HG02870 (cell line): ENCODE measurements around the gene CCDC172.
"Not testable (repeated sequence)": the region's sequence is repeated elsewhere in the genome, so short reads cannot be mapped to it uniquely, and the experiment has no call there.

ENCODE experiments used
- ATAC-seq: cut with Tn5 transposase; IDR thresholded peaks from one replicate; pipeline ENCODE4 v1.9.1; 2021; ENCODE audit warnings: mild to moderate bottlenecking, moderate library complexity; ENCODE audit not compliant: unreplicated experiment

Gene CCDC172

DNA sequence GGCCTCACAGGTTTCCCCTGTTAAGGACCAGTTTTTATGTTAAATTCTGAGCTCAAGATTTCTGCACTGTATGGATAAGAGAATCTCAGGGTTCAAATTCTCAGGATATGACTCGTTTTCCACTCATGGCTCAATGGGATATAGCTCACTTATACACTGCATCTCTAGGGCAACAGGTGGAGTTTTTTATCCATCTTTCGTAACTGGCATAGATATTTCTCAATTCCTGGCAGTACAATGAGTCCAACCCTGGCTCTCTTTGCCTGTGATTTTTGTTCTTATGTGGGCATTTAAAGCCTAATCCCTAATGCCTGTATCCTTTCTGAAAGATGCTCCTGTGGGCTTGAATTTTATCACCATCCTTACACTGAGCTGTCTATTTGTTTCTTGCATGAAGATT lies 7.6 kb downstream of the CCDC172 start:
- ATAC-seq = no peak

DNA sequence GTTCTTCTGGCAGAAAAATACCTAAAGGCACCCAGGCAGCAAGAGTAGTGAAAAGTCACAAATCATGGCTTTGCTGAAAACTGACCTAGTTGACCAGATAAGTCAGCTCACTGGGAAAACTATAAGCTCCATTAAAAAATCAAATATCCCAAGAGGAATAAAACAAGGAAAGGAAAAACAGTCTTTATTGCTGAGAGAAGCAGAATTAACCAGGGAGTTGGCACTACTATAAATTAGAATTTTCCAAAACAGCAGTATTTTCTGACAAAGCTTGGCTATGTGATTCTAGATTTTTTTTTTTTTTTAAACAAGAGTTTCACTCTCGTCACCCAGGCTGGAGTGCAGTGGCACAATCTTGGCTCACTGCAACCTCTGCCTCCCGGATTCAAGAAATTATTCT lies 12.6 kb downstream of the CCDC172 start:
- no peak for ATAC-seq

DNA sequence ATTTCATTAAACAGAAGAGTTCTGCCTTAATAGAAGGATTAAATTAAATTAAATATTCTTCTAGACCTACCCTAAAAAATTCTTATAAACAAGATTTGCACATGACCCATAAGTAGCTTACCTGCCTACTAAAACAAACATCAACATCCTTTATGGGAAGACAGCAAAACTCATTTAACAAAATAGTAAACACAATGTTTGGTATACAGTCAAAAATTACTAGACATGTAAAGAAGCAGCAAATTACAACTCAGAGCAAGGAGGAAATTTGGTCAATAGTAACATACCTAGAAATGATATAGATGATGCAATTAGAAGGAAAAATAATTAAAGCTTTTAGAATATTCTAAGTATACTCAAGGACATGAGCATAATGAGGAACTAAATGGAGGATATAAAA lies 27.9 kb downstream of the CCDC172 start:
- no peak for ATAC-seq

DNA sequence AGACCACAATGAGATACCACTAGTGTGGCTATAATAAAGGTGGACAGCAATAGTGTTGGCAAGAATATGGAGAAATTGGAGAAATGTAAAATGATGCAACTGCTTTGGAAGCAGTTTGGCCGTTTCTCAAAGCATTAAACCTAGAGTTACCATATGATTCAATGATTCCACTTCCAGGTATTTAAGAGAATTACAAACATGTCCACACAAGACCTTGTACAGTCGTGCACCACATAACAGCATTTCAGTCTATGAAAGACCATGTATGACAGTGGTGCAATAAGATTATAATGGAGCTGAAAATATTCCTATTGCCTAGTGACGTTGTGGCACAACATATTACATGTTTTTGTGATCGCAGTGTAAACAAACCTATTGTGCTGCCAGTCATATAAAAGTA lies 29.6 kb downstream of the CCDC172 start:
- no peak for ATAC-seq

DNA sequence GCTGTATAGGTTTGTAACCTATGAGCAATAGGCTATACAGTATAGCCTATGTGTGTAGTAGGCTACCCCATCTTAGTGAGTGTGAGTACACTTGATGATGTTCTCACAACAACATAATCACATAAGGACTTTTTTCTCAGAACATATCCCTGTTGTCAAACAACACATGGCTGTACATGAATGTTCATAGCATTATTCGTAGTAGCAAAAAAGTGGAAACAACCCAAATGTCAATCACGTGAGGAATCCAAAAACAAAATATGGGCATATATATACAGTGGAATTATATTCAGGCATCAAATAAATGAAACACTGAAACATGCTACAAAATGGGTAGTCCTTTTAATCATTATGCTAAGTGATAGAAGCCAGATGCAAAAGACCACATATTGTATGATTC lies 31.1 kb downstream of the CCDC172 start:
- no peak for ATAC-seq

DNA sequence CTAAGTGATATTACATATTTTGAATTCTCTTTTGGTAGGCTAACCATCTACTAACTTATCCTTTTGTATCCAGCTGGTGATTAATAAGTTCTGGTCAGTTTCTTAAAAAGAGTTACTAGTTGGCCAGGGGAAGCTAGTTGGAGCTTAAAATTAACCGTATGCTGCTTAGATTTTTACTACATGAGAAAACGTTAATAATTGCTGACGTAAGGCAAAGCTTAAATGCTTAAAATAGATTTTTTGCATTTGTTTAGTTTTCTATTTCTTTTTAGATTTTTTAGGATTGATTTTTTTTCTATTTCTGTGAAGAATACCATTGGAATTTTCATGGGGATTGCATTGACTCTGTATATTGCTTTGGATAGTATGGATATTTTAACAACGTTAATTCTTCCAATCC lies 32.6 kb downstream of the CCDC172 start:
- no peak for ATAC-seq

DNA sequence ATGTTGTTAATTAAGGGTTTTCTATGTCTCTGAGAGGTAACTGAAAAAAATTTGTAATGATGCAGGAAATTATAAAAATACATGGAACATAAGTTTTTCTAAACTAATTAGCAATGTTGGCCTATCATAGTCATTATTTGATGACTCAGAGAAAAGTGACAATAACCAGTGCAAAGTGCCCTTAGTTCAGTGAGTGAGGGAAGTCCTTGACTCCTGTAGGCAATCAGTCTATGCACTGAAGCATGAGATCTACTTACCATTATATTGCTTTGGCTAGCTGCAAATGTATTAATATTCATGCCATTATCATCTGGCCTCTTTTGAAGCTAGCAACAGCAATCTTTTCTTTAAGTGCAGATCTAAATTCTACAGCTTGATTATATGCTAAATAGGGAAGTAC lies 40.6 kb downstream of the CCDC172 start:
- ATAC-seq = no peak

DNA sequence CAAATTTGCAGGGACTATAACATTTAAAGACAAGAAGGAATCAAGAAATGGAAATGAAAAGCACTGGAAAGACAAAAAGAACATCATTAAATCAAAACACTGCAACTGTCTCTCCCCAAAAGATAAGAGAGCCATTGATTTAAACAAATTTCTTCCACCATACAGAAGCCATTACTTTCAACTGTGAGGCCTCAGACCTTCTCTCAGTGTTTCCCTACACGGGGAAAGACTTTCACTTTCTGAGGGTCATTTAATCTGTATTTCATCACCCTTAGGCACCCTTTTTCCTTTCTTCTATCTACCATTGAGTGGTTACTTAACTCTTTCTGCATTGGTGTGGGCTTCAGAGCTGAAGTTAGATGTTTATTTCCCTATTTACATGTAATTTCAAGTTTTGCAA lies 47.5 kb downstream of the CCDC172 start:
- no peak for ATAC-seq

DNA sequence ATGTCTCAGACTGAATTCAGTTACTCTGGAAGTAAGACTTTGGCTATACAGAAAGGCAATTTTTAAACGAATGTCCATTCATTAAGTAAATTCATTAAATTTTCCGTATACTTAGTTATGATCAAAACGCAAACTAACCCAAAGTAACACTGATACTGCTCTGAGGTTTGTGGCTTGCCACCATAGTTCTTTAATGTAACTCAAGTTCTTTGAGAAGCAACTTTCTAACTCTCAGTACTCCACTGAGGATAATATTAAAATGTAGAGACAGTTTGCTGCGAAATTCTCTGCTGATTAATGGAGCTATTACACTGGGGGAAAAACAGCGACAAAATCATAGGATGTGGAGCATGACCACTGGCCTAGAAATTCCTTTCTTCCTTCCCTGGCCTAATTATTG lies 58.0 kb downstream of the CCDC172 start:
- ATAC-seq = no peak

DNA sequence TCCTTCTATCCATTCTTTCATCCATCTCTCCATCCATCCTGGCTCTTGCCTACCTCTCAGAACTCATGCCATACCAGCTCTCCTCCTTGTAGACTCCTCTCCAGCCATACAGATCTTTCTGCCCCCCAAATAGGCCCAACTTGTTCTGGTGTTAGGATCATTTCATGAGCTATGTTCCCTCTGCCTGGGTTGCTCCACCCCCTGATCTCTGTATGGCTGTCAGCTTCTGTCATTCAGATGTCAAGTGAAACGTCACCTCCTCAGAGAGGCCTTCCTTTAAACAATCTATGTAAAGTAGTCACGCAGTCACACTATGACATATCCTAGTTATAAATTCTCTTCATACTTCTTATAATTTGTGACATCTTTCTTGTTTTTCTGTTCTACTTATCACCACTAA lies 61.1 kb downstream of the CCDC172 start:
- ATAC-seq = no peak

DNA sequence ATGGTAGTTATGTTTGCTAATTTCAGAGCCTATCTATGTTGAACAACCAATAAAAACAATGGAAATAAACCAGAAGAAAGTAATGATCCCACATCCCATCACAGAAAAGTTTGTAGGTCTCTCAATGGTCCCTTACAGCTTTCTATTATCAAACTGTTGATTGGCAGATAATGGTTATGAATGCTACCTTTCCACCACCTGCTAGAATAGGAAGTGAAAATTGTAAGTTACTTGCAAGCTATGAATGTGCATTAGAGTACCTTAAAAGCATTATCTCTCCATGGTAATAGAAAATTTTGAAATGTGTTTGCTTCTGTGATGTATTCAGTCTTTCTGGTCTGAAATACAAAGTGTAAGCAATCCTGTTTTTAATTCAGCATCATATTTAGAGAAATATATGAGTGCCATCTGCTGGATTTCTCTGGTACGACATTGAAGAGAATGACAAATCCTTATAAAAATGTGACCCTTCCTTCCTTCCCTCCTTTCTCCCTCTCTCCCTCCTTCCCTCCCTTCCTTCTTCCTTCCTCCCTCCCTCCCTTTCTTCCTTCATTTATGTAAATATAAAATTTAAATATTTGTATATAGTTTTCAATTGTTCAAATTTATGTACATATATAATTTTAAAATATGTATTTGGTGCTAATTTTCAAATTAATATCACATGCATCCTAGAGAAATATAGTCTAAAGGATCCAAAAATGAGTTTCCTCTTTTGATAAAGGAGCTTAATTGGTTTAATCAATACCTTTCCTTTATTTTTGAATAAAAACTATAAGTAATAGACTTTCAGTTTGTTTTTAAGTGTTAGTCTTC lies 62.0 kb downstream of the CCDC172 start:
- peak; percentile 71 for ATAC-seq

DNA sequence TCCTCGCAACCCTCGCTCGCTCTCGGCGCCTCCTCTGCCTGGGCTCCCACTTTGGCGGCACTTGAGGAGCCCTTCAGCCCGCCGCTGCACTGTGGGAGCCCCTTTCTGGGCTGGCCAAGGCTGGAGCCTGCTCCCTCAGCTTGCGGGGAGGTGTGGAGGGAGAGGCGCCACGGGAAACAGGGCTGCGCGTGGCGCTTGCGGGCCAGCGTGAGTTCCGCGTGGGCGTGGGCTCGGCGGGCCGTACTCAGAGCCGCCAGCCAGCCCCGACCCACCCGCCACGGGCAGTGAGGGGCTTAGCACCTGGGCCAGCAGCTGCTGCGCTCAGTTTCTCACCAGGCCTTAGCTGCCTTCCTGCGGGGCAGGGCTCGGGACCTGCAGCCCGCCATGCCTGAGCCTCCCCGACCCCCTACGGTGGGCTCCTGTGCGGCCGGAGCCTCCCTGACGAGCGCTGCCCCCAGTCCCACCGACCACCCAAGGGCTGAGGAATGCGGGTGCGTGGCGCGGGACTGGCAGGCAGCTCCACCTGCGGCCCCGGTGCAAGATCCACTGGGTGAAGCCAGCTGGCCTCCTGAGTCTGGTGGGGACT lies 69.1 kb downstream of the CCDC172 start:
- not testable (repeated sequence) for ATAC-seq

DNA sequence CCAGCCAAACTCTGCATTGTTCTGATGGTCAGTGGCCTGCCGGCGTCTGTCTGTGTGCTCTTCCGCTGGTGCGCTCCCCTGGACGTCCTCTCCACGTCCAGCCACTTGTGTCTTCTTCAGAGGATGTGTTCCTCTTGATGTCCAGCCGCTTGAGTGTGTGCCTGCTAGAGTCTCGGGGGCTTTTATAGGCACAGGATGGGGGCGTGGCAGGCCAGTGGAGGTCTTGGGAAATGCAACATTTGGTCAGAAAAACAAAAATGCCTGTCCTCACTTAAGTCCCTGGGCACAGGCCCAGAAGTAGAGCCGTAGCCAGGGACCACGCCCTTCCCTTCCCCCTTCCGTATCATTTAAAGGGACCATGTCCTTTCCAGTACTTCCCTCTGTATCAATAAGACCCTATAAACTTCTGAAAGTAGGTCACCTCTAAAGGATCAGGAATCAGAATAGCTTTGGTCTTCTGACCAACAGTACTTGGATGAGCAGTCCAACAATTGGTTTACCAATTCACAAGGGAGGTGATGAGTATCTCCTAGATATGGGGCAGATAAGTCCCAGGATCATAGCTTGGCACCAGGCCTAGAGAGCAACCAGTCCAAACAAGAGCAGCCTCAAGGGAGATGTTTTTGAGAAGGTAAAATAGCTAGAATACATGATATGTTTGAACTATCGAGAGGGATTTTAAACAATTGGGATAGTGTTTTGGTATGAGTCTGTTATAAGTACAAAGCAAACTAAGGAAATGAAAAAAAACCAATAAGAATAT lies 71.2 kb downstream of the CCDC172 start:
- no peak for ATAC-seq

DNA sequence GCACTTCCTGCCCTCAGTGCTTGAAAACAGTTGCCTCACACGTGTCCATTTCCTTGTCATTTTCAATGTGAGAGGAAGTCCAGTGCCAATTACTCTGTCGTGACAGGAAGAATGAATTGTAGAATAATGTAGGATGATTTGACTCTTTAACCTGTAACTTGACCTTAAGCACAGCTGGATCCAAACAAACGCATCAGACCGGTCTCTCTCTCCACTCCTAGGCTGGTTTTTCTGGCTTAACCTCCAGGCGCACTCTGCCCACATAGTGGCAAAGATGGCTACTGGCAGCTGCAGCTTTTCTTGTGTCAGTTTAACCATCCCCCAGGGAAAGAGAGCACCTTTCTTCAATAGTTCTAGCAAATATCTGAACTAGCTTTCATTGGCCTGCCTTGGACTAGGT lies 74.0 kb downstream of the CCDC172 start:
- ATAC-seq = no peak

DNA sequence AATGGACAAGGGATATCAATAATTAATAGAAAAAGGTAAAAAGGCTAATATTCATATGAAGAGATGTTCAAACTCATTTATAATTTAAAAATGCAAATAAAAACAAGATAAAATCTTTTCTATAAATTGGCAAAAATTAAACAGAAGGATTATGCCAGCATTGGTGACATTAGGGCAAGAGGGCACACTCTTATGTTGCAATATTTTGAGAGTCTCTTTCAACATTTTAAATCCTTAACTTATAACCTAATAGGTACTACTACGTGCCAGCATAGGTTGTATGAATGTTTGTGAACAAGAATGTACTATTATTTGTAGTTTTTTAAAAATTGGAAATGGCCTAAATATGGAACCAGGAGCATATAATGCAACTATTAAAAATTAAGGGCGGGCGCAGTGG lies 78.6 kb downstream of the CCDC172 start:
- ATAC-seq = no peak

DNA sequence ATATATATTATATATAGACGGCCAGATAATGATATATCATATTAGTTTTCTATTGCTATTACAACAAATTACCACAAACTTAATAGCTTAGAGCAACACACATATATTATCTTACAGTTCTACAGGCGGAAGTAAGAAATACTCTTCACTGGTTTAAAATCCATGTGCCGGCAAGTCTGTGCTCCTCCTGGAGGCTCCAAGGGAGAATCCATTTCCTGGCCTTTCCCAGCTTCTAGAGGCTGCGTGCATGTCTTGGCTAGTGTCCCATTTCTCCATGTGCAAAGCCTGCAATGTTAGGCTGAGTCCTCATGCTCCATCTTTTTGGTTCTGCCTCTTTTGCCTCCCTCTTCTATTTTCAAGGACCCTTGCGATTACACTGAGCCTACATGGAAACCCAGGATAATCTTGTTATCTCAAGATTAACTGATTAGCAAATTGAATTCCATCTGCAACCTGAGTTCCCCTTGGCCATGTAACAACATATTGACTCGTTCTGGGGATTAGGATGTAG lies 79.5 kb downstream of the CCDC172 start:
- no peak for ATAC-seq

DNA sequence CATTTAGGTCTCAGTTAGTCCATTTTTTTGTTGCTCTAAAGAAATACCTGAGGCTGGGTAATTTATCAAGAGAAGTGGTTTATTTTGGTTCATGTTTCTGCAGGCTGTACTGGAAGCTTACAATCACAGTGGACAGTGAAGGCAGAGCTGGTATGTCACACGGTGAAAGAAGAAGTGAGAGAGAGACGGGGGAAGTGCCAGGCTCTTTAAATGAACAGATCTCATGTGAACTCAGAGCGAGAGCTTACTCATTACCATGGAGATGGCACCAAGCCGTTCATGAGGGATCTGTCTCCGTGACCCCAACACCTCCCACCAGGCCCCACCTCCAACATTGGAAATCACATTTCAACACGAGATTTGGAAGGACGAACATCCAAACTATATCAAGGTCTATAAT lies 84.5 kb downstream of the CCDC172 start:
- peak; percentile 78 for ATAC-seq

DNA sequence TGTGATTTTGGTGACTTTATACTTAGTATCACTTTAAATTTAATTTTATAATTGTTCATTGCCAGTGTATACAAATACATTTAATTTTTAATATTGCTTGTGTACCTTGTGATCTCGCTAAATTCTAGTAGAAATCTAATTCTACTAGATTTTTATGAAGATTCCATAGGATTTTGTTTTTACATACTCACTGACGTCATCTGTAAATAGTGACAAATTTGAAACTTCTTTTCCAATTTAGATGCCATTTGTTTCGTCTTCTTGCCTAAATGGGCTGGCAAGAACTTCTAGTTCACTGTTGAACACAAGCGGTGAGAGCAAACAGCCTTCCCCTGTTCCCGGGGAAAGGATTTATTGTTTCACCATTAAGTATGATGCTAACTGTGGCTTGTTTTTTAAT lies 86.1 kb downstream of the CCDC172 start:
- no peak for ATAC-seq

DNA sequence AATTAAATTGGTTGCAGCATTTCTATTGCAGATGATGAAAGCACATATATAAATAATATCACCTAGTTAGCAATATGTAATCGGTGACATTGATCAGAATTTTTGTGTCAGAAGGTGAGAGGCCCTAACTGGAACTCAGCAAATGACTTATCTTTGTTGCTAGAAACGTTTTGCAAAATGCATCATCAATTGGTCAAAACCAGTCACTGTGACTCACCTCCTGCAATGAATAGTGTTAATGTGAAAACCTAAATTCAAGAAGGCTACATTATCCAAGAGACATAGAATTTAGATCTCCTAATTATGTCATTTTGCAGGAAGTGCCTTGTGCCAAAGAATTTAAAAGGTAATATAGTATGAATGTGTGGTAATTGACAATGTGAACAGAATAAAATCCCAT lies 93.6 kb downstream of the CCDC172 start:
- ATAC-seq = no peak

DNA sequence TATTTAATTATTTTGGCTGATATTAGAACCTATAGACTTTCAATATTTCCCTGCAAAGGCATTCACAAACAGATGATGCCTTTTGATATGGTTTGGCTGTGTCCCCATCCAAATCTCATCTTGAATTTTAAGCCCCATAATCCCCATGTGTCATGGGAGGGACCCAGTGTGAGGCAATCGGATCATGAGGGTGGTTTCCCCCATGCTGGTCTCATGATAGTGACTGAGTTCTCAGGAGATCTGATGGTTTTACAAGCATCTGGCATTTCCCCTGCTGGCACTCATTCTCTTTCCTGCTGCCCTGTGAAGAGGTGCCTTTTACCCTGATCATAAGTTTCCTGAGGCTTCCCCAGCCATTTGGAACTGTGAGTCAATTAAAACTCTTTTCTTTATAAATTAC lies 94.1 kb downstream of the CCDC172 start:
- ATAC-seq = no peak

DNA sequence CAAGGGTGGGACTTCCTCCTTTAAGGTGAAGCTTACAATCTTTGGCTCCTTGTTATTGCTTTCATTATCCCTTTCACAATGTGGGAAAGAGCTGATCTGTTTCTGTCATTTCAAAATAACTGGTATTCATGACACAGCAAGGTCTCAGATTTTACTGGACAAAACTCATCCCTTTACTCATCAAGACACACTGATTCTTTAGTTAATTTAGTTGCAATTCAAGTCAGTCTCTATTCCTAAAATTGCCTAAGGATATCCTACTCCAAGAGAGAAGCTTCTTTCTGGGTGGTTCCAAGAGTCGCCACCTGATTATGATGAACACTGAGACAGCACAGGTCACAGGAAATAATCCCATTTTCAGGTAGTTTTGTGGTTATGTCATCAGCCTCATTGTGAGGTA lies 97.6 kb downstream of the CCDC172 start:
- ATAC-seq = no peak

DNA sequence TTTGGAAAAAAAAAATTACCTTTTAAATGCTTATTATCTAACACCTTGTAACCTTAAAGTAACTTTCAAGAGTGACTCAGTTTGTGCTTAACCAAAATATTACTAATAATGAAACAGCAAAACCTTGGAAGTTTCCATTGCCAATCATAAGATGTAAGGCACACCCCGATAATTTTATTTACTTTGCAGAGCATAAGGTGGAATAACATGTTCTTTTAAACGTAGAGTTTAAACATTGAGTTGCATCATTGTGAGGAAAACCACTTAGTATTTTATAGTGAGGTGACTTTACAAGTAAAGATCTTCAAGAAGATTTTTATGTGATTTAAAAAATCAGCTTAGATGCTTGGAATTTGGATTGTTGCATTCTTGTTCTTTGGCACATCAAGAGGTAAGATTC lies 103.4 kb downstream of the CCDC172 start, which contains the start of gene PNLIPRP3:
Gene PNLIPRP3 (plus strand): TSS at position 177 of the 400 bp plus-strand sequence. CDS start 166 bp downstream, at position 343.
- ATAC-seq = no peak
